H54 (cell line): Measurements from ENCODE around the gene TRMT2A.

ENCODE experiments used
- DNase-seq: peaks from one replicate; pipeline ENCODE4 v3.0.0; 2011; ENCODE audit warnings: low spot score, mixed read lengths; ENCODE audit not compliant: insufficient read length
- FAIRE-seq: peaks from 3 replicates; lab custom pipeline; 2011; peaks lifted over from hg19 to GRCh38; lab: Jason Lieb, UNC
- POLR2A ChIP-seq: IDR thresholded peaks from 2 replicates; pipeline ENCODE4 v1.6.1; 2011; ENCODE audit warnings: low read depth, mild to moderate bottlenecking, low read length

TRMT2A gene

DNA sequence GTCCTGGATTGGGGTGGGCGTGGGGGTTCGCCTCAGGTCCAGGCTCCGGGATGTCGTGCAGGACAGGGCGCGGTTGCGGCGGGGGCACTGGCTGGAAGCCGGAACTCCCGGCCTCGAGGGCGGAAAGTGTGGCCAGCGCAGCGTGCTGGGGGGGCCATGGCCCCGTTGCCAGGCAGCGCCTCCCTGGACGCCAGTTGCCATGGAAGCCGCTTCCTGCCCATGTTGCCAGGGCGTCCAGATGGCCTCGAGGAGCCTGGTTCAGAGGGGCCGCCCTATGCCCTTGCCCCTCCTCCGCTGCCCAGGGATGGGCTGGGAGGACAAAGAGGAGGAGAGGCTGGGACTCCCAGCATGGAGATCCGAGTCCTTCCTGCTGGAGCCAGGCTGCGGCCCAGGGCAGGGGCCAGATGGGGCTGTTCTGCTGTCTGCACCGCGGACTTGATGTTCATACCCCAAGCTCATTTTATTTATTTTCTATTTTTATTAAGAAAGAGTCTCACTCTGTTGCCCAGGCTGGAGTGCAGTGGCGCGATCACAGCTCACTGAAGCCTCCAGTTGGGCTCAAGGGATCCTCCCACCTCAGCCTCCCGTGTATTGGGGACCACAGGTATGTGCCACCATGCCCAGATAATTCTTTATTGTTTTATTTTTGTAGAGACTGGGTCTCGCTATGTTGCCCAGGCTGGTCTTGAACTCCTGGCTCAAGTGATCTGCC is 38.5 kb upstream of the TRMT2A start:
- TF ChIP-seq POLR2A: no peak
- peak; percentile 81 for DNase-seq
- no peak for FAIRE-seq

GRCh38 chr22:20154602-20155187 is 37.7 kb upstream of the TRMT2A start:
- DNase-seq (no peak), FAIRE-seq (no peak)
- TF ChIP-seq POLR2A: no peak

GRCh38 chr22:20153945-20154344 is 36.9 kb upstream of the TRMT2A start:
- no peak for TF ChIP-seq POLR2A
- no peak for DNase-seq
- FAIRE-seq: no peak

DNA sequence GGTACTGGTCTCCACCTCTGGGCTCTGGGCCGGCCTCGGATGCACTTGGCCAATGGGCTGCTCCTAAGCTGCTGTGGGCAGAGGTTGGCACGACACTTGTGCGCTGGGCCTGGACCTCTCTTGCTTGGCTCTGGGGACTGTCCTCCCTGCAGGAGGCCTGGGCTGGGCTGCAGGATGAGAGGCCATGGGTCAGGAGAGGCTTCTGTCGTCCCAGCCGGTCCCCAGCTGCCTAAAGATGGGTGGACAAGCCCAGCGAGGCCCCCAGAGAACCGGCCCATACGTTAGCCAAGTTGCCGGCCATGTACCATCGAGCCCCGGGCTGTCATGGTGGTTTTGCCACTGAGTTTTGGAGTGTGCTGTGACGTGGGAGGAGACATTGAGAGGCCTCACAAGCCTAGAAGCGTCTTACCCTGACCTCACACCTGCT is 35.5 kb upstream of the TRMT2A start:
- no peak for TF ChIP-seq POLR2A
- no peak for FAIRE-seq
- DNase-seq: no peak

DNA sequence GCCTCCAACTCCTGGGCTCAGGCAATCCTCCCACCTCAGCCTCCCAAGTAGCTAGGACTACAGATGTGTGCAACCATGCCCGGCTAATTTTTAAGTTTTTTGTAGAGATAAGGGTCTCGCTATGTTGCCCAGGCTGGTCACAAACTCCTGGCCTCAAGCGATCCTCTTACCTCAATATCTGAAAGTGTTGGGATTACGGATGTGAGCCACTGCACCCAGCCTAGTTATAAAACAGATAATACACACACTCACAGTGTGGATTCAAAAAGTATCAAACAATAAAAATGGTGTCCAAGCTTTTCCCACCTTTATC is 34.2 kb upstream of the TRMT2A start:
- no peak for TF ChIP-seq POLR2A
- FAIRE-seq (no peak), DNase-seq (no peak)

GRCh38 chr22:20150381-20151275 is 33.6 kb upstream of the TRMT2A start, which contains the start of gene CCDC188:
Gene CCDC188 (minus strand): TSS chr22:20151055. CDS start chr22:20150986, 69 bp downstream.
- FAIRE-seq (no peak), DNase-seq (no peak)
- no peak for TF ChIP-seq POLR2A

DNA sequence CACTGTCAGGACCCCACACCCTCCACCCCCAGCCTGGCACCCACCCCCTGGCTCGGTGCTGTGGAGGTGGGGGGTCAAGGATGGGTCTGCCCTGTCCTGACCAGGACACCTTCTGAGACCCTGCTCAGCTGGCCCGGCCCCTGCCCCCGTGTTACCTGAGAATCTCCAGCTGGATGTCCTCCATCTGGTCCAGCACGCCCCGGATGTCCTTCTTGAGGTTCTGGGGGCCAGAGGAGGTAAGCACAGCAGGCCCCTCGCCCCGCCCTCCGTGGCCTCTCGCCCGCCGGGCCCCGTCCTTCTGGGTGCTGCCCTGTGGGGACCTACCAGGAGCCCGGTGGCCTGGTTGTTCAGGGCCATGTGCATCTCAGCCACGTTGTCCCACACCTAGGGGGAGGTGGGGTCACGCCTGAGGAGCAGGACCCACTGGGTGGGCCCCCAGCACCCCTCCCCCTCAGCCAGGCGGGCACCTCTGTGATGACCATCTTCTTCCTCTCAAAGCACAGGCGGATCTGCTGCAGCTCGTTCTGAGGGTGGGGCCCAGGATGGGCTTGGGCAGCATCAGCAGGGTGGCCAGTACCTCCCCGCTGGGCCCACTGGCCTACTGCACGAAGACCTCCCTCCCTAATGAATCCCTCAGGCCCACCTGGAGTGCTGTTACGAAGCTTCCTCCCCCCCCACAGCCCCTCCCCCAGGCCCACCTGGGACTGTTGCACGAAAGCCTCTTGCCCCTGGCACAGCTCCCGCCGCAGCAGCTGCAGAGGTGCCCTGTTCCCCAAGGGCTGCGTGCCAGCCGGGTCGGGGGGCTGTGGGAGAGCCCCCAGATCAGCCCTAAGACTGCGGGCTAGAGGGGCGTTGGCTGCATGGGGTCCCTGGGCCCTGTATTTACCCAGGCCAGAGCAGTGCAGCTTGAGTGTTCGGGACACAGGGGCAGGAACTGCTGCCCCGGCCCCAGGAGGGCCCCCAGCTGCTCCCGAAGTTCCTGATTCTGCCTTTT is 32.5 kb upstream of the TRMT2A start:
- no peak for DNase-seq
- no peak for TF ChIP-seq POLR2A
- no peak for FAIRE-seq

DNA sequence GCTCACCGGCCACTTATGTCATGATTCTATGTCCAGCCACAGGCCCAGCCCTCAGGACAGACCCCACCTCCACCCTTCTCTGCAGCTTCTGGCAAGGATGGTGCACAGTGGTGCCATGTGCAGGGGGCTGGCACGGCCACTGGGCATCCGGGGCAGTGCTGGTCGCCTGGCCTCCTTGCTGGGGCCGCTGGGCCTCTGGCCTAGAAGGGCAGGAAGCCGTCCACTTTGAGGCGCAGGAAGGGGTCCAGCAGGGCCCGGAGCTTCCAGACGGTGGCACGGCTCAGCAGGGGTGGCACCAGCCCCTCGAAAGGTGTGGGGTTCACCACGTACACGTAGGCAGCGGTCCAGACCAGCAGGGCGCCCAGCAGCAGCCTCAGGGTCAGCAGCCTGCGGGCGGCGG is 31.4 kb upstream of the TRMT2A start:
- no peak for FAIRE-seq
- DNase-seq: no peak
- TF ChIP-seq POLR2A: no peak

DNA sequence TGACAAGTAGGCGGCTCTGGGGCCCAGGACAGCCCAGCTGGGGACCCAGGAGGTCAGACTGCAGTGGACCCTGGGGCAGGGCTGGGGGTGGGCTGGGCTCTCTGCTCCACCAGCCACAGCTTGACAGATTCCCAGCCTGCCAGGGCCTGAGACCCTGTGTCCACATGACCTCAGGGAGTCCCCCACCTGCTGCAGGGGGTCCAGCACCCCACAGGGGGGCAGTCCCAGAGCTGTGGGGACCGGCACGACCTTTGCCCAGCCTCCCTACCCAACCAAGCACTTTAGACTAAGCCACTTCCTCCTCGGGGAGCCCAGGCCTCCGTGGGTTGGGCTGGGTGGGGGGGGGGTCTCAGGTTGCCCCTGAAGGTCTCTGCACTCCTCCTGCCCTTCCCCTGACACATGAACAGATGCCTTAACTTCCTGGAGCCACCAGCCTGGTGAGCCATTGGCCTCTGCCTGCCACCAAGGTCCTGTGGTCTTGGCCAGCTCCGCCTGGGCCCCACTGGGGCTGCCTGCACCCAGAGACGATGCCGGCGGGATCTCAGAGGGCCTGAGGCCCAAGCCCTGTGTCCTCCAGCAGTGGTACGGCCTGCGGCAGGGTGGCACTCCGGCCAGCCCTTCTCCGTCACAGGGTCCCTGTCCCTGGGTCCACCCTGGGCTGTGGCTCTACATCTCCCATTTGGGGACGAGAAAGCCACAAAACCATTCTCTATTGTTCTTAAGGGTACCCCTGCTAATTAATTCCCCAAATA is 30.4 kb upstream of the TRMT2A start:
- FAIRE-seq (no peak), DNase-seq (no peak)
- TF ChIP-seq POLR2A: no peak

DNA sequence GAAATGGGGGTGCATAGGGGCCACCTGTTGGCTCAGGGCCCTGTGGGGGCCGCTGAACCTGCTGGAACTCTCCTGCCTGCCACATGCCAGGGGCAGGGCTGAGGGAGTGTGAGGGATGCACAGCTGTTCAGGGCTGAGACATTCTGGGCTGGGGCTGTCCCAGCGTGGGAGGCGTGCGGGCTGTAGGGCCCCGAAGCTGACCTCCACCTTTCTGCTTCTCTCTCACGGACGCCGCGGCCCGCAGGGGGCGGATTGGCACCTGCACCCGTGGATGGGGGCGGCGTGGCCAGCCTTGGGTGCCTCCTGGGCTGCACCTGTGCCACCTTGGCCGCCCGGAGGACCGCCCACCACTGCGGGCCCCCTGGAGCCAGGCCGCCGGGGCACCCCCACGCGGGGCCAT is 29.8 kb upstream of the TRMT2A start:
- no peak for FAIRE-seq
- no peak for TF ChIP-seq POLR2A
- DNase-seq: no peak

DNA sequence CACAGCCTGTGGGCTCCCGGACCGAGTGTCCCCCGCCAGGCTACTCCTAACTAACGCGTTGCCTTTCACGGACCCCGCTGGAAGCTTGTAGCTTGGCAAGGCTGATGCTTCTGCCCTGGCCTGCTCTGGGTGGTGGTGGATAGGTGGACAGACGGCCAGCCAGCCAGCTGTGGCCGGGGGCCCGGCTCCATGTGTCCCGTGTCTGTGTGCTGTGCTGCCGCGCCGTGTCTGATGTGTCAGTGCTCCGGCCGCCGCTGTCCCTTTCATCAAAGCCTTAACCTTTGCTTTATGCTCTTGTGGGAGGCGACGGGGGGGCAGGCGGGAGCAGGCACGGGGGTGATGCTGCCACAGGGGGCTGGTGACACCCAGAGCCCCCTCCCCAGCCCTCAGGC is 28.8 kb upstream of the TRMT2A start:
- DNase-seq (no peak), FAIRE-seq (no peak)
- TF ChIP-seq POLR2A: no peak

DNA sequence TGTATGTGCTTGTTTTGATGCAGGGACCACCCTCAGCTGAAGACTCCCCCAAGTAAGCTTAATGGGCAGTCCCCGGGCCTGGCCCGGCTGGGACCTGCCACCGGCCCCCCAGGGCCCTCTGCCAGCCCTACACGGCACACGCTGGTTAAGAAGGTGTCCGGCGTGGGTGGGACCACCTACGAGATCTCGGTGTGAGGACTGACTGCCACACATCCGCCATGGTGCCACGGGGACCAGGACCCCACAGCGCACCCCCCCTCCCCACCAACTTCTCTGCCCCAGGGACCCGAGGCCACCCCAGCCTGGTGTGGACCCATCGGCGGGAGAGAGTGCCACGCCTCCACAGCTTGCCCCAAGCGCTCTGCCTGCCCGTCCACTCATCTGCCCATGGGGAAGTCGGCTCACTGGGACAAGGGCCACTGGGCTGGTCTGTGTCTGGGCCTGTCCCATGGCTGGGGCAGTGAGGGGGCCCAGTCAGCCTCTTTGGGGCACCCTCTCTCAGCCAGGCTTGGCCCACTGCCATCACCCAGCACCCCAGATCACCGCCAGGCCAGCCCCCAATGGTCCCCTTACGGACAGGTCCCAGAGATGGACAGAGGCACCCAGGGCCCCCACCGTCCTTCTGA is 28.3 kb upstream of the TRMT2A start:
- FAIRE-seq: no peak
- no peak for TF ChIP-seq POLR2A
- no peak for DNase-seq
